Activated T-cell treated with anti-CD3 and anti-CD28 coated beads, Interleukin-2, amount 50 U/mL, for 48 hours (primary cell): ENCODE results near the gene TLR2.

Experiments used
- DNase-seq, 2 experiments: peaks; one replicate each; pipeline ENCODE4 v3.0.0-alpha.2; 2020

TLR2 gene, protein sequence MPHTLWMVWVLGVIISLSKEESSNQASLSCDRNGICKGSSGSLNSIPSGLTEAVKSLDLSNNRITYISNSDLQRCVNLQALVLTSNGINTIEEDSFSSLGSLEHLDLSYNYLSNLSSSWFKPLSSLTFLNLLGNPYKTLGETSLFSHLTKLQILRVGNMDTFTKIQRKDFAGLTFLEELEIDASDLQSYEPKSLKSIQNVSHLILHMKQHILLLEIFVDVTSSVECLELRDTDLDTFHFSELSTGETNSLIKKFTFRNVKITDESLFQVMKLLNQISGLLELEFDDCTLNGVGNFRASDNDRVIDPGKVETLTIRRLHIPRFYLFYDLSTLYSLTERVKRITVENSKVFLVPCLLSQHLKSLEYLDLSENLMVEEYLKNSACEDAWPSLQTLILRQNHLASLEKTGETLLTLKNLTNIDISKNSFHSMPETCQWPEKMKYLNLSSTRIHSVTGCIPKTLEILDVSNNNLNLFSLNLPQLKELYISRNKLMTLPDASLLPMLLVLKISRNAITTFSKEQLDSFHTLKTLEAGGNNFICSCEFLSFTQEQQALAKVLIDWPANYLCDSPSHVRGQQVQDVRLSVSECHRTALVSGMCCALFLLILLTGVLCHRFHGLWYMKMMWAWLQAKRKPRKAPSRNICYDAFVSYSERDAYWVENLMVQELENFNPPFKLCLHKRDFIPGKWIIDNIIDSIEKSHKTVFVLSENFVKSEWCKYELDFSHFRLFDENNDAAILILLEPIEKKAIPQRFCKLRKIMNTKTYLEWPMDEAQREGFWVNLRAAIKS

GRCh38 chr4:153684182-153684970 is at the start of gene TLR2:
TLR2 (plus strand) TSS chr4:153684280; CDS start chr4:153702908, 18,628 bp downstream.
- peak; percentile 66 to 76 for DNase-seq

- DNase-seq, result no peak
These were observed 49.2 kb upstream of the TLR2 start for GRCh38 chr4:153634738-153635353.

DNA sequence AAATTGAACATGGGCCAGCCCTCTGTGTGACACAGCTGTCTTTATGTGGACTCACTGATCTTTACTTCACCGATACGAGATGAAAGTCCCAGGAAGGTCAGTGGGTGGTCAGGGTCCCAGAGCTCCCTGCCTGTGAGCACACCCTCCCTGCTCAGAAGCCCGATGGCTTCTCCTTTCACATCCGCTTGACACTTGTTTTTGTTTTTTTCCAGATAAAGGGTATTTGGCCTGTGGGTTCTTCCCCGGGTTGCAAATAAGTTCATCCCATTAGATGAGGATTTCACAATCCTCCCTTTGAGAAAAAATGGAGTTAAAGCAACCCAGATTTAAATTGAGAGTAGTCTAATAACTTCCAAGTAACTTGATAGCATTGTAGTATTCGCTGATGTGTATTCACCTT is 48.2 kb upstream of the TLR2 start:
- no peak for DNase-seq

GRCh38 chr4:153637201-153637600 is 46.9 kb upstream of the TLR2 start:
- DNase-seq, result no peak

DNA sequence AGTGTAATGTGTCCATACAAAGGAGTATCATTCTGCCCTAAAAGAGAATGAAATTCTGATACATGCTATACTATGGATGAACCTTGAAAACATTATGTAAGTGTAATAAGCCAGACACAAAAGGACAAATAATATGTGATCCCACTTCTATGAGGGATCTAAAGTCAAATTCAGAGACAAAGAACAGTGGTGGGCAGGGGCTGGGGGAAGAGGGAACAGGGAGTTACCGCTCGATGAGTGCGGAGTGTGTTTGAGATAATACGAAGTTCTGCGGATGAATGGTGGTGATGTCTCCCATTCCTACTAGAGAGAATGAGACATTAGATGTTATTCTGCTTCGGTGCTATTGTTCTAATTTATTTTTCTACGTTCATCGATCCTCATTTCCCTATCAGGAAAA is 46.1 kb upstream of the TLR2 start:
- no peak for DNase-seq

DNA sequence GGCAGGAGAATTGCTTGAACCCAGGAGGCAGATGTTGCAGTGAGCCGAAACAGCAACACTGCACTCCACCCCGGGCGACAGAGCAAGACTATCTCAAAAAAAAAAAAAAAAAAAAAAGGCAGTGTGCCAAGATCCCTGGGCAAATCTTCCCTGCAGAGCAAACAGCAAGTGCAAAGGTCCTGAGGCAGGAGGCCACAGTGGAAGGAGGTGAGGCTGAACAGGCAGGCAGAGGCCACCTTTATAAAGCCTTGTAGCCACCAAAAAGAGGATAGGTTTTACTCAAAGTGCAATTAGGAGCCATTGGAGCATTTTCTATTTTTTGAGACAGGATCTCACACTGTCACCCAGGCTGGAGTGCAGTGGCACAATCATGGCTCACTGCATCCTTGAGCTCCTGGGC is 45.1 kb upstream of the TLR2 start:
- no peak for DNase-seq

DNA sequence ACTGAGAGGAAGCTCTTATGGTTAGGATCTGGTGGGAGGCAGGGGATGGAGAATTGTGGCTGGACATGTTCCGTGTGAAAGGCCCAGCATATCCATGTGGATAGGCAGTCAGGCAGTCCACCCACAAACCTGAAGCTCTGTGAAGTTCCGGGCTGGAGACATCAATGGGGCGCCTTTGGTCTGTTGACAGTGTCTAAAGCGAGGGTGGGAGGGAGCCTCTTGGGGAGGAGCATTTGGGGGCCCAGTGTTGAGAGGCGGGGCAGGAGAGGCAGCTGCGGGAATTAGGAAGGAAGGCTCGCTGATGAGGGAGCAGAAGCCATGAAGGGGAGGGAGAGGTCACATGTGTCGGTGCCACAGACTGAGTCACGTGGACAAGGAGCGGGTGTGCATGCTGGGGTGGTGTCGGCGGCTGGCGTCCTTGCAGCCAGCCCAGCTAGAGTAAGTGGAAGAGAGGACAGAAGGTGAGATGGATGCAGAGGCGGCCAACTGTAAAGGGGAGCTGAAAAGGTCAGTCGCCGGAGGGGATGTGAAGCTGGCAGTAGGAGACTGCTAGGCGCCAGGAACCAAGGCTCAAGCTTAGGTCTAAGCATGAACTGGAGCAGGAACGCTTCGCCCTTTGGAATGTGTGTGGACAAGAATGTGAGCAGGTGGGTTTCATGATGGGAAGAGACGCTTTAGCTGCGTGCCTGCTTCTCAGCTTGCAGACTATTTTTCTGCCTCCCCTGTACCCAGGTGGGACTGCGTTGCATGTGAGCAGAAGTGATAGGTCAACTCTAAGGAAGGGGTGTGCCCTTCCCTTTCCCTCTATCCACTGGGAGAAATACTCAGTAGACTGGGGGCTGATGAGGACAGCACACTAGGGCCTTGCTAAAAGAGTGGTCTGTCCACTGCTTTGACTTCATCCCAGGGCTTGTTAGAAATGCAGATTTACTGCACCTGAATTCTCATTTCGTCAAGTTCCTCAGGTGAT is 44.0 kb upstream of the TLR2 start:
- no peak for DNase-seq

DNA sequence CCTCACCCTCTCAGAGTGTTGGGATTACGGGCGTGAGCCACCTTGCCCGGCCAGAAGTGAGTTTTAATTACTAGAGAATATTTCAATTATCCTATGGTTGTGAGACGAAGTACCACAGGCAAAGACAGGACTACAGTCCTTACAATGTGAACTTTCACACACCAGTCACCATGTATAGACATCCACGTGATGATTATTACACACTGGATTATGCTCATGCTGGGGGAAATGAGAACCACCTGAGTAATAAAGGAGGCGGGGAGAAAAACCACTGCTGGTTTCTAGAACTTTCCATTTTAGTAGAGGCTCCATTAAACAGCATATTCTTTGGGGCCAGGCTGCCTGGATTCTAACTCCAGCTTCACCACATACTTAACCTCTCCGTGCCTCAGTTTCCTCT is 42.5 kb upstream of the TLR2 start:
- DNase-seq, result no peak

- no peak for DNase-seq
These were observed 40.4 kb upstream of the TLR2 start for GRCh38 chr4:153643406-153644383.

DNA sequence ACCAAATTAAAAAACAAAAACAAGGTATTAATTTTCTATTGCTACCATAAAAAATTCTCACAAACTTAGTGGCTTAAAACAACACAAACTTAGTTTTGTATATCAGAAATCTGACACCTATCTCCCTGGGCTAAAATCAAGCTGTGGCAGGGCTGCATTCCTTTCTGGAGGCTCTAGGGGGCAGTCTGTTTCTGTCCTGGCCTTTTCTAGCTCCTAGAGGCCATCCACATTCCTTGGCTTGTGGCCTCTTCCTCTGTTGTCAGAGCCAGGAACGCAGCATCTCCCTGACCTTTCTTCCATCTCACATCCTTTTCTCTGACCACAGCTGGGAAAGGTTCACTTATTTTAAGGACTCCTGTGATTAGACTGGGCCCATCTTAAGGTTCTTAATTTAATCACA is 38.9 kb upstream of the TLR2 start:
- no peak for DNase-seq

DNA sequence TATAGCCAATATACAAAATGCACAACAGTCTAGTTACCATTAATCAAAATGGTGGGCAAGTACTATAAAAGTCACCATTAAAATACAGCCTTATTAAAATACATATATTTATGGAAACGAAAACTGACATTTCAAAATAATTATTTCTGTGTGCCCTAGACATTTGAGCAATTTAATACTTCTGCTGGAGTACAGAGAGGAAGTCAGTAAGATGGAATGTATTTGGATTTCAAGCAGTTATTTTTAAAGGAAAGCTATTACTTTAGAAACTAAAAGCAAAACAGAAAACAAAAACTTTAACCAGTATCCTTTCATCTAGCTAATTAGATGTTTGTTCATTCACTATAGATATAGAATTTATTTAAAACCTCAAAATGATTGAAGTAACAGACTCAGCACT is 37.8 kb upstream of the TLR2 start:
- DNase-seq, result no peak

DNA sequence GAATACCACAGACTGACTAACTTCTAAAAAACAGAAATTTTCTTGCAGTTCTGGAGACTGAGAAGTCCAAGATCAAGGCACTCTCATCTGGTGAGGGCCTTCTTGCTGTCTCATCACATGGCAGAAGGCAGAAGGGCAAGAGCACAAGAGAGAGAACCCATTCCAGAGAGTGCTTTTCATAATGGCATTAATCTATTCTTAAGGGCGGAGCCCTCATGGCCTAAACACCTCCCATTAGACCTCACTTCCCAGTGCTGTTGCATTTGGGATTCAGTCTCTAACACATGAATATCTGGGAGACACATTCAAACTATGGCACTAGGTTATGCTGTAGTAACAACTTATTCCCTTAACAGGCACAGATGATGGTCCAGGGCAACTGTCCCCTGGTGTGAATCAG is 37.1 kb upstream of the TLR2 start:
- no peak for DNase-seq

- DNase-seq, result no peak
These were observed 36.1 kb upstream of the TLR2 start for GRCh38 chr4:153647975-153648374.

- no peak for DNase-seq
These were observed 34.5 kb upstream of the TLR2 start for GRCh38 chr4:153649572-153649991.

- no peak for DNase-seq
These were observed 33.0 kb upstream of the TLR2 start for GRCh38 chr4:153651116-153651515.

DNA sequence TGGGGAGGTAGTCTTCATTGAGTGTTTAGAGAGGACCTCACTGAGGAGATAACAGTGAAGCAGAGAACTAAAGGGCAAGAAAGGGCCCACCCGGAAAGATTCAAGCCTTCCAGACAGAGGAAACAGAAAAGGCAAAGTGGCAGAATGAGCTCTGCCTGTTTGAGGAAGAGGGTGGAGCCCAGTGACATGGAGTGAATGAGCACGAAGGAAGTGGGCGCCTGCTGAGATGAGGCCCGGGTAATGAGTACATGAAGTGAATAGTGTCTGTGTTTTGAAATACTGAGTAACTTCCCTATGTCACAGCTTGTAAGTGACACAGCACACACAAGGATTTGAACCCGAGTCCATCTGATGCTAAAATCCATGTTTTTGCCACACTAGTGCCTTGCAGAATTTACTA is 32.5 kb upstream of the TLR2 start:
- peak; percentile 58 to 68 for DNase-seq

DNA sequence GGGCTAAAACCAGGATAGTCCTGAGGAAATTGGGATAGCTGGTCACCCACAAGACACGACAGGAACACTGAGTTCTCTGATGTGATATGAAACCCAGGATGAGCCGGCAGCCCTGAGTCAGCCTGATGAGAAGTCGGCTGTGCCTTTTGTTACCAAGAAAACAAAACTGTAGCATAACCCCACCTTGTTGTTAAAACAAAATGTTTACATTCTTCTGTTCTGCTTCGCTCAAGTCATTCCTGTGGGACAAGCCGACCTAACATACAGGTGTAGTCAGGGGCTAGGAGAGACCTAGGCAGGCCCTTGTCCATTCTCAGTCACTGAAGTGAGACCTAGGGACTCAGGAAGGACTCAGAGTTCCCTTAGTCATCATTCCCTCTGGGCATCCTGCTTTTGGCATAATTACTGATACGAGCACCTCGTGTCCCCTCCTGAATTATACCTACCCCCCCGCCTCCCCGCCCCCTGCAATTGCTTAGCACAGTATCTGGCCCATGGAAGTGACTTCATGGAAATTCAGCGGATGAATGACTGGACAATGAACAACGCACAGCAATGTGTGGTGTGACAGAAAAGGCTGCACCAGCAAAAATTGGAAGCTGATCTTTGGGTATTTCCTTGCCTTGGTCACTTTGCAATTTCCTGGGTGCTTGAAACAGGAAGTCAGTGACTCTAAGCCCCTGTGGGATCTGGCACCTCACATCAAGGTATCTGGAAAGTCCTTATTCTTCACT is 31.9 kb upstream of the TLR2 start:
- DNase-seq, result peak; percentile 43 to 48

- no peak for DNase-seq
These were observed 29.0 kb upstream of the TLR2 start for GRCh38 chr4:153655002-153655541.

GRCh38 chr4:153655928-153656327 is 28.2 kb upstream of the TLR2 start:
- no peak for DNase-seq
